K562 (cell line): Measurements from ENCODE around the gene CASP9. TPM values are rescaled to one million over a fixed set of nuclear protein-coding genes. Genes with fewer than 3 reads are reported as not detected.
A peak's percentile ranks its signal among the peaks of the same experiment; 100 is the strongest.

ENCODE experiments used
- CUX1 ChIP-seq: fragments of 200-800 bp; sonication (Bioruptor generic); IDR thresholded peaks from 2 replicates; pipeline ENCODE4 v1.6.1; 2016; ENCODE audit warnings: missing genetic modification characterization, missing compliant biosample characterization
- E2F1 ChIP-seq: sonication (generic); formaldehyde crosslinking; IDR thresholded peaks from 2 replicates; pipeline ENCODE4 v1.8.1; 2023; ENCODE audit warnings: mild to moderate bottlenecking, missing genetic modification reagents, moderate library complexity
- ETV1 ChIP-seq: fragments of 450-650 bp; conservative IDR thresholded peaks from 2 replicates; pipeline ENCODE4 v1.6.1; 2016; ENCODE audit warnings: missing genetic modification characterization, control low read depth, low read depth, missing compliant biosample characterization
- FOXK1 ChIP-seq: sonication (generic); formaldehyde crosslinking; IDR thresholded peaks from 2 replicates; pipeline ENCODE4 v1.8.0; 2022; ENCODE audit warnings: missing genetic modification reagents, mild to moderate bottlenecking, borderline replicate concordance
- FOXP1 ChIP-seq: sonication (generic); formaldehyde crosslinking; IDR thresholded peaks from 2 replicates; pipeline ENCODE4 v1.8.0; 2022; ENCODE audit warnings: mild to moderate bottlenecking, missing genetic modification reagents
- HNRNPUL1 ChIP-seq: fragments of 200-400 bp; formaldehyde crosslinking; IDR thresholded peaks from 2 replicates; pipeline ENCODE4 v1.6.1; 2017; ENCODE audit warnings: low read length
- JUND ChIP-seq, 2 experiments: IDR thresholded peaks; 2 replicates in 1 of 2; 3 replicates in 1 of 2; pipeline ENCODE4 v1.6.1; 2011; ENCODE audit warnings: borderline replicate concordance in 2 of 2, low read depth in 2 of 2, low read length in 2 of 2, improper control_type of control experiment in 1 of 2, missing biosample characterization in 1 of 2, missing genetic modification characterization in 1 of 2, missing genetic modification reagents in 1 of 2
- KAT7 ChIP-seq: sonication (generic); formaldehyde crosslinking; IDR thresholded peaks from 2 replicates; pipeline ENCODE4 v1.8.0; 2022; ENCODE audit warnings: missing genetic modification reagents, mild to moderate bottlenecking, borderline replicate concordance
- NCOA2 ChIP-seq, 2 experiments: fragments of 450-650 bp; IDR thresholded peaks; 2 replicates each; pipeline ENCODE4 v1.6.1; 2018; ENCODE audit warnings: mild to moderate bottlenecking in 2 of 2, moderate library complexity in 1 of 2; ENCODE audit not compliant: partially characterized antibody in 2 of 2
- PREB ChIP-seq: sonication (generic); formaldehyde crosslinking; IDR thresholded peaks from 2 replicates; pipeline ENCODE4 v1.8.1; 2023; ENCODE audit warnings: mild to moderate bottlenecking, missing genetic modification reagents
- RAD51 ChIP-seq: fragments of 450-650 bp; IDR thresholded peaks from 2 replicates; pipeline ENCODE4 v1.7.1; 2016; ENCODE audit warnings: low read depth, mild to moderate bottlenecking, borderline replicate concordance
- SAP30 ChIP-seq: fragments of 200-600 bp; sonication (generic); IDR thresholded peaks from 2 replicates; pipeline ENCODE4 v1.6.1; 2012; ENCODE audit warnings: borderline replicate concordance, low read depth, mild to moderate bottlenecking, moderate library complexity, low read length, control low read depth, inconsistent platforms; ENCODE audit not compliant: insufficient read depth, poor library complexity, severe bottlenecking
- YY1 ChIP-seq, 3 experiments: IDR thresholded peaks; 2 replicates each; pipeline ENCODE4 v1.6.1; 2011; ENCODE audit warnings: low read length in 2 of 3, mild to moderate bottlenecking in 2 of 3, moderate library complexity in 2 of 3, borderline replicate concordance in 1 of 3, control low read depth in 1 of 3, low read depth in 1 of 3; ENCODE audit not compliant: insufficient read depth in 3 of 3, insufficient replicate concordance in 2 of 3, control insufficient read depth in 1 of 3, insufficient read length in 1 of 3; ENCODE audit errors: extremely low read depth in 1 of 3
- polyA plus RNA-seq, 8 experiments: library from polyadenylated mRNA; depleted of rRNA in 4 of 8; stranded (reverse) in 5 of 8; unstranded in 3 of 8; fragments of >200 nt; fragmentation: Nextera tagmentation in 2 of 8; fragmentation: Illumina TruSeq in 1 of 8; extraction: Ambion mirVana in 2 of 8; extraction: Trizol in 1 of 8; gene quantifications; 2 replicates each; pipeline versions ENCODE4 v1.2.1 to v1.2.3, GENCODE V29; 2011 to 2014; ENCODE audit warnings: inconsistent platforms in 1 of 8, missing spikeins in 1 of 8
- total RNA-seq, 7 experiments: library from RNA; depleted of rRNA in 6 of 7; stranded (reverse); fragments of >200 nt in 6 of 7; fragmentation: Illumina TruSeq in 2 of 7; extraction: Trizol in 2 of 7; gene quantifications; 2 replicates each; pipeline versions ENCODE4 v1.2.1 to v1.2.3, GENCODE V29; 2011 to 2021; ENCODE audit warnings: low replicate concordance in 1 of 7
- TF ChIP-seq, protein P1 (sequence below): fragments of 450-650 bp; IDR thresholded peaks from 2 replicates; pipeline ENCODE4 v1.7.0; 2016; ENCODE audit warnings: borderline replicate concordance

The CASP9 gene
- total and polyA plus RNA-seq, 9 of the 15 experiments (the other 6 are each of a cell fraction or from before 2014, with no cell fraction given), result 10.8 to 54.1 (median 30.7) TPM

- TF ChIP-seq RAD51 (0 out of 2 replicates have a peak, but pooled peaks have one; percentile 19), NCOA2 (IDR thresholded peaks at IDR 0.05; ENCODE audit: partially characterized antibody in 2 of 2) (no peak), FOXP1 (CRISPR knock-in tag) (no peak; the same call in 1 of the 2 replicates), ETV1 (no peak), FOXK1 (CRISPR knock-in tag) (0 out of 2 replicates have a peak, but pooled peaks have one; percentile 17), CUX1 (CRISPR knock-in tag) (no peak), JUND (IDR thresholded peaks at IDR 0.05; ENCODE audit: borderline replicate concordance, low read depth, low read length) (no peak), JUND (tag; IDR thresholded peaks at IDR 0.05; ENCODE audit: borderline replicate concordance, low read depth, low read length) (peak; percentile 48; the same call in 2 of the 3 replicates), YY1 (IDR thresholded peaks at IDR 0.05; ENCODE audit: borderline replicate concordance in 1 of 3, control insufficient read depth in 1 of 3, extremely low read depth in 1 of 3, insufficient read depth in 3 of 3, insufficient read length in 1 of 3, insufficient replicate concordance in 2 of 3, low read depth in 1 of 3, low read length in 2 of 3) (peak in 2 of 3 experiments; percentile 13 to 40), KAT7 (CRISPR knock-in tag) (no peak), SAP30 (no peak), E2F1 (CRISPR knock-in tag) (no peak), HNRNPUL1 (no peak), PREB (no peak)
- TF ChIP-seq, protein P1, sequence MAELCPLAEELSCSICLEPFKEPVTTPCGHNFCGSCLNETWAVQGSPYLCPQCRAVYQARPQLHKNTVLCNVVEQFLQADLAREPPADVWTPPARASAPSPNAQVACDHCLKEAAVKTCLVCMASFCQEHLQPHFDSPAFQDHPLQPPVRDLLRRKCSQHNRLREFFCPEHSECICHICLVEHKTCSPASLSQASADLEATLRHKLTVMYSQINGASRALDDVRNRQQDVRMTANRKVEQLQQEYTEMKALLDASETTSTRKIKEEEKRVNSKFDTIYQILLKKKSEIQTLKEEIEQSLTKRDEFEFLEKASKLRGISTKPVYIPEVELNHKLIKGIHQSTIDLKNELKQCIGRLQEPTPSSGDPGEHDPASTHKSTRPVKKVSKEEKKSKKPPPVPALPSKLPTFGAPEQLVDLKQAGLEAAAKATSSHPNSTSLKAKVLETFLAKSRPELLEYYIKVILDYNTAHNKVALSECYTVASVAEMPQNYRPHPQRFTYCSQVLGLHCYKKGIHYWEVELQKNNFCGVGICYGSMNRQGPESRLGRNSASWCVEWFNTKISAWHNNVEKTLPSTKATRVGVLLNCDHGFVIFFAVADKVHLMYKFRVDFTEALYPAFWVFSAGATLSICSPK, result no peak
Measured at GRCh38 chr1:15444468-15445389, 79.3 kb downstream of the CASP9 start (continued).
